Activated CD4-positive, CD25-positive, alpha-beta regulatory T cell (primary cell): Measurements from ENCODE around the gene ZNF652.
"Not testable (repeated sequence)": the region's sequence is repeated elsewhere in the genome, so short reads cannot be mapped to it uniquely, and the experiment has no call there.

Source experiments
- DNase-seq, 4 experiments: peaks; one replicate each; lab custom pipeline; 2025; lab: John Stamatoyannopoulos, UW

The ZNF652 gene

DNA sequence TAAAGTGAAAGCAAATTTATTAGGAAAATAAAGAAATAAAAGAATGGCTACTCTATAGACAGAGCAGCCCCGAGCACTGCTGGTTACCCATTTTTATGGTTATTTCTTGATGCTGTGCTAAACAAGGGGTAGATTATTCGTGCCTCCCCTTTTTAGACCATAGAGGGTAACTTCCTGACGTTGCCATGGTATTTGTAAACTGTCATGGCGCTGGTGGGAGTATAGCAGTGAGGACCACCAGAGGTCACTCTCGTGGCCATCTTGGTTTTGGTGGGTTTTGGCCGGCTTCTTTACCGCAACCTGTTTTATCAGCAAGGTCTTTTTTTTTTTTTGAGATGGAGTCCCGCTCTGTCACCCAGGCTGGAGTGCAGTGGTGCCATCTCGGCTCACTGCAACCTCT, 100.5 kb downstream of the ZNF652 start:
- not testable (repeated sequence) for DNase-seq

DNA sequence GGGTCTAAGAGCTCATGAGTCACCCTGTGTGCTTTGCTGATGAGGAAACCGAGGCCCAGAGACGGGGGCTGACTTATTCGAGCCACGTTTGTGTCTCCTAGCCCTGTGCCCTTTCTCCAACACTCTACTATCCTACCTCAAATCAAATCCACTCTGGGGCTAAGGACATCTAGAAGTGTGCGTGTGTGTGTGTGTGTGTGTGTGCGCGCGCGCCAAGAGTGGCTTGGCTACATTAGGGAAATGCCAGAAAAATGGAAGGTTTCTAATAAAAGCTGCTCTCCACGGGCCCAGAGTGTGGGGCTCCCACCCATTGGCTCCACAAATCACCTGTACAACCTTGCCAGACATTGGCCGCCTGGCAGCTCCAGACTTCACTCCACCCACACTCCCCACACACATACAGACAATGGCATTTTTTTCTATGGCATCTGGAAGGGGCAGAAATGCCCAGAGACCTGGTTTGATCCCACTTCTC, 101.2 kb downstream of the ZNF652 start:
- no peak for DNase-seq

DNA sequence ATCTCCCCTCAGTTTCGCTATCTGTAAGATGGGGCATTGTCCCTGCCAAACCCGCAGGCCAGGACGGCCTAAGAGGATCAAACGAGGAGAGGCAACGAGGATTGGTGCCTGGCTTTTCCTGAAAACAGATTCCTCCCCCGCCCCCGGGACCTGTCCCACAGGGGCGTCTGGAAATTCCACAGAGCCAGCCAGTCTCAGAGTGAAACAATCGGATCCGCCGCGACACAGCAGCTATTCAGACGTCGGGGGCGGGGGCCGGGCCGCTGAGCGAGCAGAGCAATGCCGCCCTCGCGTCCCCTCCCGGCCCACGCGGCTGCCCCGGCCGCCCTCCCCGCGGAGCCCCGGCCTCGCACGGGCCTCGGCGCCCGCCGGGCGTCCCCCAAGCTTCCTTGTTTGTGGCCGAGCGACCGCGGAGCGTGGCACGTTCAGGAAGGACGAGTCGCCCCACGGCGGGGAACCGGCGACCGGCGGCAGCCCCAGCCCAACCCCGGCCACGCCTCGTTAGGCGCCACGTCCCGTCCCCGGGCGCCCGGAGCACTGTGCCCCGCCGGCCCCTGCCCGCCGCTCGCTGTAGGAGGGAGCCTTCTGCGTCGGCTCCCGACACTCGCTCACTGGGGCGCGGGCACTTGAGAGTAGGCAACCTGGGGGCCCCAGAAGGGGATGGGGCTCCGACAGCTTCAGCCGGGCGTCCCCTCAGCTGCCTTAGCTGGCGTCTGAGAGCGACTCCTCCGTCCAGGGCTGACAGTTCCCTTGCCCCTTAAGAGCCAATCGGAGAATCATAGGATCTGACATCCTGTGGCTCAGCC, 101.8 kb downstream of the ZNF652 start:
- DNase-seq, result peak in 2 of 4 experiments; percentile 18 to 21

DNA sequence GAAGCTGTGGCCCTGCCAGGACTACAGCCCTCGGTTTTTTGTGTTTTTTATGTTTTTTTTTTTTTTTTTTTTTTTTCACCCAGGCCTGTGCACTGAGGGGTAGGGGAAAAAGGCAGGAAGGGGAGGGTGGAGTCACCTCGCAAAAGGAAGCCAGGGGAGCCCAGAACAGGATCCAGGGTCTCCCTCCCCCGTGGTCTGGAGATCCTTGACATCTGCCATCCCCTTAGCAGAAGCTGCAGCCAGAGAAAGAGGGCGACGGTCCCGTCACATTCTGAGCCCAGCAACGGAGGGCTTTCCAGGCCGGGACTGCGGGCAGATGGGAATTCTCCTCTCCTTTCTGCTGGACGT, 102.4 kb downstream of the ZNF652 start:
- DNase-seq, result no peak

DNA sequence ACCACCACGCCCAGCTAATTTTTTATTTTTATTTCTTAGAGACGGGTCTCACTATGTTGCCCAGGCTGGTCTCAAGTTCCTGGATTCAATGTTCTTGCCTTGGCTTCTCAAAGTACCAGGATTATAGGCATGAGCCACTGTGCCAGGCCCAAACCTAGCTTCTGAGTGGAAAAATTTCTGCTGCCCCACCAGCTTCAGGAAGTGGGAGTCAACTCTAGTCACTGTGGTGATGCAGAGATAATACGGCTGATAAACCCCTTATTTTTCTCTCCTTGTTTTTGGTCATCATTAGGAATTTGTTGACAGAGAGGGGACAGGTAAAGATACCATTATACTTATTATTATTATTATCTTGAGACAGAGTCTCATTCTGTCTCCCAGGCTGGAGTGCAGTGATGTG, 103.7 kb downstream of the ZNF652 start:
- DNase-seq, result no peak

DNA sequence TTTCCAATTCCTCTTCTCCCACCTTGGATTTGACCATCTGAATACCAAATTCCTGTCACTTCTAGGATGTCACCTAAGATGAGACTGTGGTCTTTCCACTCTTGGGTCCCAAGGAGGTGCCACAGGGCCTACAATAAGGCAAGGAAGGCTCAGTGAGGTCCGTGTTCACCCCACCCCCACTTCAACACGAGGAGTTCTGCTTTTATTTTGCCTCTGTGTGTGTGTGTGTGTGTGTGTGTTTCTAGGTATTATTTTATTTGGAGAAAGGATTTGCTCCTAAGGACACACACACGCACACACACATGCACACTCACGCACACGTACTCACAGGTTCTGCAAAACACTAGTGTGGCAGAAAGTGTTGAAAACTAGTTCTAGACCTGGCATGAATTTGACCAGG, 106.9 kb downstream of the ZNF652 start:
- DNase-seq, result no peak

DNA sequence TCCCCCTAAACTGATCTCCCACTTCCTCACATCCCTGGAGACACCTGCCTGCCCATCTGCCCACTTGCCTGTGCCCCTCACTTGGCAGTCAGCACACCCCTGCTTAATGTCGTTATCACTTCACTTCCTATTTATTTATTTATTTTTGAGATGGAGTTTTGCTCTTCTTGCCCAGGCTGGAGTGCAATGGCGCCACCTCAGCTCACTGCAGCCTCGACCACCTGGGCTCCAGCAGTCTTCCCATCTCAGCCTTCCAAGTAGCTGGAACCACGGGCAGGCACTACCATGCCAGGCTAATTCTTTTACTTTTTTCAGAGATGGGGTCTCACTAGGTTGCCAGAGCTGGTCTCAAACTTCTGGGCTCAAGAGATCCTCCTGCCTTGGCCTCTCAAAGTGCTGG, 108.0 kb downstream of the ZNF652 start:
- no peak for DNase-seq

DNA sequence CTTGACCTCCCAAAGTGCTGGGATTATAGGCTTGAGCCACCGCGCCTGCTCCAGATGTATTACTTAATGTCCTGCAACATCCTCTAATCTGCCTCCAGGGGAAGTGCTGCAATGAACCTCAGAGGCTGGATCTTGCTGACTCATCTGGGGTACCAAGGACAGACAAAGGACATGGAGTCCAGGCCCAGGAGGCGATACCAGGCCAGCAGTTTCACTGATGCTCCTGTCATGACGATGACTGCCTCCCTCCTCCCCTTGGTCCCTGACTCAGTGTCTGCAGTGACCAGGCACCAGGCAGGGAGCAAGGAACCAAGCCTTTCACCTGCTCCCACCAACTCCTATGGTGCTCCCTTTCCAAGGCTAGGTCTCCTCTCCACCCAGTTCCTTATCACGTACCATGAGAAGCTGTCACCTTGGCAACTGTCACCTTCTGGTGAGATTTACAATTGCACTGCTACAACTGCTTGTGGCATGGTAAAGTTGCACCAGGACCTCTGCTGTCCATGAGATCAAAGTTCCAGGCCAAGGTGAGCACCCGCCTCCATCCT, 109.8 kb downstream of the ZNF652 start:
- DNase-seq, result no peak

GRCh38 chr17:49249890-49250522, 112.0 kb downstream of the ZNF652 start:
- no peak for DNase-seq

DNA sequence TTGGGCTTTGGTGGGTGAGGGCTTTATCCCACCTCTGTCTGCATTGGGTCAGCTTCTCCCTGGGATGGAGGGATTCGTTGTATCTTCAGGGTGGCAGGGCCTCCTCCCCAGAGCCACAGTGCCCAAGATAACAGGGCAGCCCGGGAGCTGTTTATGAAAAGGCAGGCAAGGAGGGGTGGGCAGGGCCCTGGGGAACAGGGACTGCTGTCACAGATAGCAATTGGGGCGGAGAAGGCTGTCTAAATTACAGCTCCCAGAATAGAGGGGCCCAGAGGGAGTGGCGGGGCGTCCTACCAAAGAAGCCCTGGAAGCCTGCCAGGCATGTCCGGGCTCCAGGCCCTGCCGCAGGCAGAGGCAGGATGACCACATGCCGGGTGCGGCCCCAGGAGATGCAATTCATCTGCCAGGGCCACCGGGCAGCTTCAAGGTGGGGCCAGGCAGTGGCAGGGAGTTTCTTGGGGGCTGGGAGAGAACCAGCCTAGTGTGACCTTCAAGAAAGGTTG, 112.7 kb downstream of the ZNF652 start:
- no peak for DNase-seq

DNA sequence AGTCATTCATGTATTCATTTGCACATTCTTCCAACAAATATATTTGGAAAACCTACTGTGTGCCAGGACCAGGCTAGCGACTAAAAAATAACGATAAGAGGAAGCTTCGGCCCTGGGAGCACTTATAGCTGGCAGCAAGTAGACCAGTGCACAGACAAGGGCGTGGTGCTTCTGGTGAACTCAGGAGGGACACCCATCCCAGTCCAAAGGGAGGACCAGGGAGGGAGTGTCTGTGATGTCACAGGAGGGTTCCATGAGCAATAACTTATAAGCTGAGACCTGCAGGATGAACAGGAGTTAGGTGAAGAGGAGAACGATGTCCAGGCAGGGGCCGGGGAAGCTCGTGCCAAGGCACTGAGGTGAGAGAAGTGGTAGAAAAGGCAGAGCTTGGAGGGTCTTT, 114.1 kb downstream of the ZNF652 start:
- DNase-seq, result no peak

DNA sequence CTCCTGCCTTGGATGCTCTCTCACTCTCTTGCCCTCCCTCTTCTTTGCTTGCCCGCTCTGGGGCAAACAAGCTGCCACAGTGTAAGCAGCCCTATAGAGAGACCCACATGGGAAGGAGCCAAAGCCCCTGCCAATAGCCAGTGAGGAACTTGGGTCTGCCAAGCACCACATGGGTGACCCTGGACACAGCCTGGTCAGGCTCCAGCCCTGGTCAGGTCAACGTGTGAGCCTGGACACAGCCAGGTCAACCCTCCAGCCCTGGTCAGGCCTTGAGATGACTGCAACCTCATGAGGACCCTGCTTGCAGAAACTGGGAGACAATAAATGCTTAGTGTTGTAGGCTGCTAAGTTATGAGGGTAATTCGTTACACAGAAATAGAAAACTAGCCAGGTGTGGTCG, 117.2 kb downstream of the ZNF652 start:
- DNase-seq, result no peak
